Astrocyte (in vitro differentiated cells and primary cell): ENCODE measurements around the gene PRR5. TPM values are rescaled to one million over a fixed set of nuclear protein-coding genes. Genes with fewer than 3 reads are reported as not detected.

Source experiments
- DNase-seq: peaks from one replicate; pipeline ENCODE4 v3.0.0-alpha.2; 2010; ENCODE audit warnings: low read depth
- FAIRE-seq: peaks from 2 replicates; lab custom pipeline; 2011; peaks lifted over from hg19 to GRCh38; lab: Jason Lieb, UNC
- H2AFZ ChIP-seq: 2 replicates; pipeline ENCODE4 v1.6.0; 2012; ENCODE audit warnings: low read depth, low read length, inconsistent platforms
- H3K27ac ChIP-seq: 2 replicates; pipeline ENCODE4 v1.5.1; 2011; ENCODE audit warnings: low read depth, low read length, inconsistent platforms
- H3K27me3 ChIP-seq: 2 replicates; pipeline ENCODE4 v1.6.0; 2011; ENCODE audit warnings: low read length, inconsistent platforms; ENCODE audit not compliant: insufficient read depth
- H3K36me3 ChIP-seq: 2 replicates; pipeline ENCODE4 v1.5.1; 2011; ENCODE audit warnings: low read length, inconsistent platforms; ENCODE audit not compliant: insufficient read depth
- H3K4me1 ChIP-seq: 2 replicates; pipeline ENCODE4 v1.5.1; 2011; ENCODE audit warnings: low read length, inconsistent platforms; ENCODE audit not compliant: insufficient read depth
- H3K4me2 ChIP-seq: 2 replicates; pipeline ENCODE4 v1.6.0; 2012; ENCODE audit warnings: low read length, inconsistent platforms
- H3K4me3 ChIP-seq: 2 replicates; pipeline ENCODE4 v1.5.1; 2011; ENCODE audit warnings: low read depth, mild to moderate bottlenecking, low read length, inconsistent platforms; ENCODE audit not compliant: insufficient read depth
- H3K79me2 ChIP-seq: 2 replicates; pipeline ENCODE4 v1.6.0; 2012; ENCODE audit warnings: mild to moderate bottlenecking, low read length, inconsistent platforms; ENCODE audit not compliant: insufficient read depth
- H3K9ac ChIP-seq: 2 replicates; pipeline ENCODE4 v1.6.0; 2012; ENCODE audit warnings: mild to moderate bottlenecking, low read length, inconsistent platforms
- H3K9me3 ChIP-seq: 2 replicates; pipeline ENCODE4 v1.5.1; 2012; ENCODE audit warnings: low read depth, mild to moderate bottlenecking, low read length, inconsistent platforms; ENCODE audit not compliant: insufficient read depth
- H4K20me1 ChIP-seq: 2 replicates; pipeline ENCODE4 v1.6.0; 2012; ENCODE audit warnings: low read length, inconsistent platforms; ENCODE audit not compliant: insufficient read depth
- H3K27ac Mint-ChIP-seq: one replicate; pipeline ENCODE4 v1.8.0; 2021; ENCODE audit warnings: mild to moderate bottlenecking, mixed read lengths; ENCODE audit not compliant: unreplicated experiment
- H3K27me3 Mint-ChIP-seq: one replicate; pipeline ENCODE4 v1.8.0; 2021; ENCODE audit warnings: low read depth, mixed read lengths; ENCODE audit not compliant: unreplicated experiment
- H3K36me3 Mint-ChIP-seq: one replicate; pipeline ENCODE4 v1.8.0; 2021; ENCODE audit warnings: low read depth, mixed read lengths; ENCODE audit not compliant: unreplicated experiment
- H3K4me1 Mint-ChIP-seq: one replicate; pipeline ENCODE4 v1.8.0; 2021; ENCODE audit warnings: low read depth, mixed read lengths; ENCODE audit not compliant: unreplicated experiment
- H3K4me3 Mint-ChIP-seq: one replicate; pipeline ENCODE4 v1.8.0; 2021; ENCODE audit warnings: mild to moderate bottlenecking, moderate library complexity, mixed read lengths; ENCODE audit not compliant: unreplicated experiment
- H3K9me3 Mint-ChIP-seq: one replicate; pipeline ENCODE4 v1.8.0; 2021; ENCODE audit warnings: mild to moderate bottlenecking, mixed read lengths; ENCODE audit not compliant: unreplicated experiment
- EZH2 ChIP-seq: IDR thresholded peaks from 2 replicates; pipeline ENCODE4 v1.6.1; 2012; ENCODE audit warnings: mild to moderate bottlenecking, low read length, inconsistent platforms; ENCODE audit not compliant: insufficient read depth
- total RNA-seq: library from RNA; stranded (reverse); gene quantifications from 2 replicates; pipeline ENCODE4 v1.2.1, GENCODE V29; 2021
- TF ChIP-seq, protein P1 (sequence below): IDR thresholded peaks from 2 replicates; pipeline ENCODE4 v1.5.1; 2011; ENCODE audit warnings: low read depth, mild to moderate bottlenecking, inconsistent platforms, low read length, moderate library complexity; ENCODE audit not compliant: insufficient read depth

Gene PRR5
- total RNA-seq, 1 donor from 2014 or later: 23.6 TPM

- Histone ChIP-seq H3K27ac (no peak overlapping the region), H3K4me3 (no peak overlapping the region), H3K79me2 (no peaks in the 10 kb centered on the region), H3K9ac (no peak overlapping the region), H3K9me3 (peaks cover 2% of the 10 kb centered on the region), H4K20me1 (no peaks in the 10 kb centered on the region), H2AFZ (no peak overlapping the region), H3K27me3 (peaks cover 2% of the 10 kb centered on the region), H3K4me1 (no peaks in the 10 kb centered on the region), H3K4me2 (no peak overlapping the region), H3K36me3 (no peaks in the 10 kb centered on the region)
- Mint-ChIP-seq H3K9me3 (peaks cover 15% of the 10 kb centered on the region), H3K4me1 (no peaks in the 10 kb centered on the region), H3K27ac (no peak overlapping the region), H3K4me3 (no peak overlapping the region), H3K36me3 (no peaks in the 10 kb centered on the region), H3K27me3 (no peaks in the 10 kb centered on the region)
- no peak for TF ChIP-seq EZH2
- TF ChIP-seq, protein P1, sequence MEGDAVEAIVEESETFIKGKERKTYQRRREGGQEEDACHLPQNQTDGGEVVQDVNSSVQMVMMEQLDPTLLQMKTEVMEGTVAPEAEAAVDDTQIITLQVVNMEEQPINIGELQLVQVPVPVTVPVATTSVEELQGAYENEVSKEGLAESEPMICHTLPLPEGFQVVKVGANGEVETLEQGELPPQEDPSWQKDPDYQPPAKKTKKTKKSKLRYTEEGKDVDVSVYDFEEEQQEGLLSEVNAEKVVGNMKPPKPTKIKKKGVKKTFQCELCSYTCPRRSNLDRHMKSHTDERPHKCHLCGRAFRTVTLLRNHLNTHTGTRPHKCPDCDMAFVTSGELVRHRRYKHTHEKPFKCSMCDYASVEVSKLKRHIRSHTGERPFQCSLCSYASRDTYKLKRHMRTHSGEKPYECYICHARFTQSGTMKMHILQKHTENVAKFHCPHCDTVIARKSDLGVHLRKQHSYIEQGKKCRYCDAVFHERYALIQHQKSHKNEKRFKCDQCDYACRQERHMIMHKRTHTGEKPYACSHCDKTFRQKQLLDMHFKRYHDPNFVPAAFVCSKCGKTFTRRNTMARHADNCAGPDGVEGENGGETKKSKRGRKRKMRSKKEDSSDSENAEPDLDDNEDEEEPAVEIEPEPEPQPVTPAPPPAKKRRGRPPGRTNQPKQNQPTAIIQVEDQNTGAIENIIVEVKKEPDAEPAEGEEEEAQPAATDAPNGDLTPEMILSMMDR: no peak
- no peak for DNase-seq
- no peak for FAIRE-seq
Measured at GRCh38 chr22:44776605-44777363, 74.8 kb downstream of the PRR5 start.

DNA sequence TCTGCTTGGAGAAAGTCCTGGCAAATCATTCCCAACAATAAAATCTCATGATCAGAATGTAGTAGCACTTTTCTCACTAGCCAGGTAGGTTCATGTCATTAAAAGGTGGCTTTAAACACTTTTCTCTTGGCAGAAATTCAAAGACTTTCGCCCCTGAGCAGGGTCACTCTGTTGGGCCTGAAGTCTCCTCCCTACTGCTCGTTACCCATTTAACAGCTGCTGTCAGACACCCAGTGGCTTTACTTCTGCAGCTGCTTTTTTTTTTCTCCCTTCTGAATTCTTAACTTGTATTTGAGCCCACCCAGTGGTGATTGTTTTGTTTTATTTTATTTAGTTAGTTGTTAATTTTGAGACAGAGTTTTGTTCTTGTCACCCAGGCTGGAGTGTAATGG is 75.4 kb downstream of the PRR5 start:
- H3K27ac ChIP-seq: no peak overlapping the region
- H3K9me3 ChIP-seq: peaks cover 2% of the 10 kb centered on the region
- TF ChIP-seq, protein P1: no peak
- no peak for TF ChIP-seq EZH2
- no peaks in the 10 kb centered on the region for H4K20me1 ChIP-seq
- H3K4me2 ChIP-seq: no peak overlapping the region
- H3K4me3 Mint-ChIP-seq: no peak overlapping the region
- DNase-seq (no peak), FAIRE-seq (no peak)
- H3K27me3 Mint-ChIP-seq: no peaks in the 10 kb centered on the region
- H2AFZ ChIP-seq: no peak overlapping the region
- H3K79me2 ChIP-seq: no peaks in the 10 kb centered on the region
- H3K36me3 ChIP-seq: no peaks in the 10 kb centered on the region
- H3K4me1 Mint-ChIP-seq: no peaks in the 10 kb centered on the region
- H3K9ac ChIP-seq: no peak overlapping the region
- peaks cover 2% of the 10 kb centered on the region for H3K27me3 ChIP-seq
- H3K4me3 ChIP-seq: no peak overlapping the region
- no peaks in the 10 kb centered on the region for H3K4me1 ChIP-seq
- peaks cover 14% of the 10 kb centered on the region for H3K9me3 Mint-ChIP-seq
- H3K27ac Mint-ChIP-seq: no peak overlapping the region
- H3K36me3 Mint-ChIP-seq: no peaks in the 10 kb centered on the region

GRCh38 chr22:44780876-44781449 is 79.0 kb downstream of the PRR5 start:
- H3K4me1 Mint-ChIP-seq: no peaks in the 10 kb centered on the region
- no peak overlapping the region for H3K4me2 ChIP-seq
- H3K27ac ChIP-seq: no peak overlapping the region
- FAIRE-seq (no peak), DNase-seq (no peak)
- H3K27me3 ChIP-seq: peaks cover 2% of the 10 kb centered on the region
- peaks cover 2% of the 10 kb centered on the region for H3K36me3 Mint-ChIP-seq
- no peaks in the 10 kb centered on the region for H3K9me3 ChIP-seq
- no peaks in the 10 kb centered on the region for H3K9me3 Mint-ChIP-seq
- H4K20me1 ChIP-seq: no peaks in the 10 kb centered on the region
- H2AFZ ChIP-seq: no peak overlapping the region
- no peaks in the 10 kb centered on the region for H3K79me2 ChIP-seq
- TF ChIP-seq, protein P1: no peak
- TF ChIP-seq EZH2: no peak
- no peak overlapping the region for H3K4me3 Mint-ChIP-seq
- H3K36me3 ChIP-seq: no peaks in the 10 kb centered on the region
- H3K9ac ChIP-seq: no peak overlapping the region
- H3K27me3 Mint-ChIP-seq: no peaks in the 10 kb centered on the region
- no peak overlapping the region for H3K4me3 ChIP-seq
- H3K4me1 ChIP-seq: no peaks in the 10 kb centered on the region
- no peak overlapping the region for H3K27ac Mint-ChIP-seq
